Measurements from ENCODE around the gene RIMS3. TPM values are rescaled to one million over a fixed set of nuclear protein-coding genes. Genes with fewer than 3 reads are reported as not detected.
A peak's percentile ranks its signal among the peaks of the same experiment; 100 is the strongest.

RIMS3 gene
- total RNA-seq, 1 donor: 6.2 TPM

DNA sequence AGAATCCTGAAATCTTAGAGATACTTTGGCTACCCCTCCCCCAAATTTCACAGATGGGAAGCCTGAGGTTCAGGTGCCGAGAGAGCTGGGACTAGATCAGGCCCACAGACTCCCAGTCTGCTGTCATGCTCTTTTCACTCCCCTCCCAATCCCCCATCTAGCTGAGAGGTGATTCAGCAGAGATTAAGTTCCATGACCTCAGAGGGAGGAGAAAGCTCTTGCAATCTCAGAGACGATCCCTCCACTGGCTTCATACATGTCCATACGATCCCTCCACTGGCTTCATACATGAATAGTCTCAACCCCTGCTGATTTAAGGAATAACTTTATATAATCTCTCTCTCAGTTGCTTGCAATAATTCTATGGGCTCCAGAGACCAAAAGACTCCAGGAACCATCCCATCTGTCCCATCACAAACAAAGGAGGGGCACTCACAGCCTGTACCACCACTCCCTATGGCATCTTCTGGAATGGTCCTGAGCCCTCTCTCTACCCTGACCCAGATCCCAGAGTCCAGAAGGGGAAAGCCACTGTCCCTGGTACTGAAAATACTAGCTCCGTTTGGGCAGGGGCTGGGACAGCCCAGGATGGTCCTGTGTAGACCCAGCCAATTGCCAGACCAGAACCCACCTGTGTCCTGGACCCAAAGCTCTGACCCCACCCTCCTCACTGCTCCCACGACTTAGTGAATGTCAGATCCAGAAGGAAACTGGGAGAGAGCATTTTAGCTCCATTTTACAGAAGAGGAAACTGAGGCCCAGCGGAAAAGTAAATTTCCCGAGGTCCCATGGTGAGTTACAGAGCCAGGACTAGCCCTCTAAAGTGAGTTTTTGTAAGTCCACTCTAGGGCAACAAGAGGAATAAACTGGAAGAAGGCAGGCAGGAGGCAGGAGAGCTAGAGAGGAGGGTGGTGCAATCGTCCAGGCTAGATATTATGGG is 27.1 kb downstream of the RIMS3 start:
- peaks cover 2% of the 10 kb centered on the region for H3K27me3 ChIP-seq (ENCODE audit: insufficient read depth, low read length)
- TF ChIP-seq, protein P1, sequence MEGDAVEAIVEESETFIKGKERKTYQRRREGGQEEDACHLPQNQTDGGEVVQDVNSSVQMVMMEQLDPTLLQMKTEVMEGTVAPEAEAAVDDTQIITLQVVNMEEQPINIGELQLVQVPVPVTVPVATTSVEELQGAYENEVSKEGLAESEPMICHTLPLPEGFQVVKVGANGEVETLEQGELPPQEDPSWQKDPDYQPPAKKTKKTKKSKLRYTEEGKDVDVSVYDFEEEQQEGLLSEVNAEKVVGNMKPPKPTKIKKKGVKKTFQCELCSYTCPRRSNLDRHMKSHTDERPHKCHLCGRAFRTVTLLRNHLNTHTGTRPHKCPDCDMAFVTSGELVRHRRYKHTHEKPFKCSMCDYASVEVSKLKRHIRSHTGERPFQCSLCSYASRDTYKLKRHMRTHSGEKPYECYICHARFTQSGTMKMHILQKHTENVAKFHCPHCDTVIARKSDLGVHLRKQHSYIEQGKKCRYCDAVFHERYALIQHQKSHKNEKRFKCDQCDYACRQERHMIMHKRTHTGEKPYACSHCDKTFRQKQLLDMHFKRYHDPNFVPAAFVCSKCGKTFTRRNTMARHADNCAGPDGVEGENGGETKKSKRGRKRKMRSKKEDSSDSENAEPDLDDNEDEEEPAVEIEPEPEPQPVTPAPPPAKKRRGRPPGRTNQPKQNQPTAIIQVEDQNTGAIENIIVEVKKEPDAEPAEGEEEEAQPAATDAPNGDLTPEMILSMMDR (IDR thresholded peaks at IDR 0.05; ENCODE audit: extremely low read depth, low read depth, low read length): no peak
- no peaks in the 10 kb centered on the region for H3K4me1 ChIP-seq (ENCODE audit: insufficient read depth, low read length)

DNA sequence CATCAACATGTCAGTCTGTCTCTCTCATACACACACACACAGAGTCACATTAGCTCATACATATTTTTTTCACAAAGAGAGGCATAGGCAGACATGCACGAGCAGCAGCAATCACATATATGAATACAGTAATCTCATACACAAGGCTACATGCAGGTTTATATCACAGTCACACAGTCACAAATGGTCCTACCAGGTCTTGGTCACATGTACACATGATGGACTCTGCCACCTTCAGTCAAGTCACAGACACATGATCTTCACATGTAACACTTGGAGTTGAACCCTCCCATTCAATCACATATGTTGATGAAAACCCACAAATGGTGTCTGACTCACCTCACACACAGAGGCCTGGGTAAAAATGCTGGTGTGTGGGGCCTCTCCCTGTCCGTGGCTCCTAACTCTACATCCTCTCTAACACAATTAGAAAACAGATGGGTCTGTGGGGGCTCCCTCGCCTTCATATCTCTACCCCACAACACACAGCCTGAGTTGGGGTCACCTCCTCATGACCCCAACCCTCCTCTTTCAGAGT is 27.9 kb downstream of the RIMS3 start:
- peaks cover 3% of the 10 kb centered on the region for H4K20me1 ChIP-seq (ENCODE audit: insufficient read depth, low read length)
- H3K79me2 ChIP-seq (ENCODE audit: insufficient read depth, low read length): no peaks in the 10 kb centered on the region
- H2AFZ ChIP-seq (ENCODE audit: low read length): no peak overlapping the region
- no peak overlapping the region for H3K4me3 ChIP-seq (ENCODE audit: insufficient read depth, low read length)
- no peaks in the 10 kb centered on the region for H3K4me1 ChIP-seq (ENCODE audit: insufficient read depth, low read length)
- DNase-seq (ENCODE audit: insufficient read length, low spot score, missing footprints): peak; percentile 15
- no peak overlapping the region for H3K4me2 ChIP-seq (ENCODE audit: insufficient read depth, low read length)
- TF ChIP-seq, protein P1 (IDR thresholded peaks at IDR 0.05; ENCODE audit: extremely low read depth, low read depth, low read length): no peak
- no peaks in the 10 kb centered on the region for H3K36me3 ChIP-seq (ENCODE audit: insufficient read depth, low read length)
- H3K27ac ChIP-seq (ENCODE audit: low read depth, low read length): no peak overlapping the region
- no peaks in the 10 kb centered on the region for H3K9me3 ChIP-seq (ENCODE audit: low read depth, low read length)
- peaks cover 2% of the 10 kb centered on the region for H3K27me3 ChIP-seq (ENCODE audit: insufficient read depth, low read length)

More for the DNA sequence above, 27.1 kb downstream of the RIMS3 start:
- Histone ChIP-seq H3K27ac (ENCODE audit: low read depth, low read length) (no peak overlapping the region), H3K9me3 (ENCODE audit: low read depth, low read length) (no peaks in the 10 kb centered on the region), H3K79me2 (ENCODE audit: insufficient read depth, low read length) (no peaks in the 10 kb centered on the region), H4K20me1 (ENCODE audit: insufficient read depth, low read length) (peaks cover 3% of the 10 kb centered on the region), H3K4me3 (ENCODE audit: insufficient read depth, low read length) (no peak overlapping the region), H3K36me3 (ENCODE audit: insufficient read depth, low read length) (no peaks in the 10 kb centered on the region), H2AFZ (ENCODE audit: low read length) (no peak overlapping the region), H3K4me2 (ENCODE audit: insufficient read depth, low read length) (no peak overlapping the region)
- peak; percentile 51 for DNase-seq (ENCODE audit: insufficient read length, low spot score, missing footprints)

DNA sequence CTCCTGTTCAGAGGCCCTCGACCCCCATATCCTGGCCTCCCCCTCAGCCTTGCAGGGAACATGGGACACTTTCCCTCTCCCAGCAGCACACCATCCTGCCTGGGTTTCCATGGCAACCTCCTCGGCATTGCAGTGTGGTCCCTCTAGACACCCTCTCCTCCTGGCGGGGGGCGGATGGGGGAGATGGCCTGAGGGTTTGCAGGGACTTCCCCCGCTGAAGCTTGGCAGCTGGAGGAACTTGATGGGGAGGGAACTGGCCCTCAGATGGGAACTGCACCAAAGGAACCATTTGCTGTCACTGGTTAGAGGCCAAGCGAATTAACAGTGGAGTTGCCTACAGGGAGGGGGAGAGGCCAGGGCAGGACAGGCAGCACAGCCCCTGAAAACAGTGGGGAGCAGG is 28.7 kb downstream of the RIMS3 start:
- no peak for DNase-seq (ENCODE audit: insufficient read length, low spot score, missing footprints)
- Histone ChIP-seq H3K79me2 (ENCODE audit: insufficient read depth, low read length) (no peaks in the 10 kb centered on the region), H3K36me3 (ENCODE audit: insufficient read depth, low read length) (no peaks in the 10 kb centered on the region), H3K27ac (ENCODE audit: low read depth, low read length) (no peak overlapping the region), H3K9me3 (ENCODE audit: low read depth, low read length) (no peaks in the 10 kb centered on the region), H3K4me2 (ENCODE audit: insufficient read depth, low read length) (no peak overlapping the region), H3K4me3 (ENCODE audit: insufficient read depth, low read length) (no peak overlapping the region), H3K27me3 (ENCODE audit: insufficient read depth, low read length) (peaks cover 2% of the 10 kb centered on the region), H4K20me1 (ENCODE audit: insufficient read depth, low read length) (peaks cover 3% of the 10 kb centered on the region), H2AFZ (ENCODE audit: low read length) (no peak overlapping the region), H3K4me1 (ENCODE audit: insufficient read depth, low read length) (no peaks in the 10 kb centered on the region)
- TF ChIP-seq, protein P1 (IDR thresholded peaks at IDR 0.05; ENCODE audit: extremely low read depth, low read depth, low read length): no peak
